ENCODE results near the gene DNAJA3. TPM values are rescaled to one million over a fixed set of nuclear protein-coding genes. Genes with fewer than 3 reads are reported as not detected.
"Not testable (repeated sequence)": the region's sequence is repeated elsewhere in the genome, so short reads cannot be mapped to it uniquely, and the experiment has no call there.

The DNAJA3 gene
- polyA plus RNA-seq, 1 donor, result 39.7 TPM

DNA sequence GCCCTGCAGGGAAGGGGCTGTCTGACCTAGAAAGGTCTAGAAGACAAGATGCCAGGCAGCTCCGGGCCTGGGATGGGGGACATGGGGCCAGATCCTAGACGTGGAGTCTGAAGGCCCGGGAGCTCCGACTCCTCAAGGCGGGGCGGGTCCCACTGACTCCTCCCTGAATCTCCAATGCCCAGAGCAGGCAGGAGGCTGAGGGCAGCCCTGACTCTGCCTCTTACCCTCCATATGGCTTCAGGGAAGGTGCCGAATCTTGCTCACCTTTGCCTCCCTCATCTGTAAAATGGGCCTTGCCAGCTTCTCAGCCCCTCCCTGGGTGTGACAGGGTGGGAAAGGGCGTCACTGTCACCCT is 39.2 kb upstream of the DNAJA3 start:
- no peak for DNase-seq

DNA sequence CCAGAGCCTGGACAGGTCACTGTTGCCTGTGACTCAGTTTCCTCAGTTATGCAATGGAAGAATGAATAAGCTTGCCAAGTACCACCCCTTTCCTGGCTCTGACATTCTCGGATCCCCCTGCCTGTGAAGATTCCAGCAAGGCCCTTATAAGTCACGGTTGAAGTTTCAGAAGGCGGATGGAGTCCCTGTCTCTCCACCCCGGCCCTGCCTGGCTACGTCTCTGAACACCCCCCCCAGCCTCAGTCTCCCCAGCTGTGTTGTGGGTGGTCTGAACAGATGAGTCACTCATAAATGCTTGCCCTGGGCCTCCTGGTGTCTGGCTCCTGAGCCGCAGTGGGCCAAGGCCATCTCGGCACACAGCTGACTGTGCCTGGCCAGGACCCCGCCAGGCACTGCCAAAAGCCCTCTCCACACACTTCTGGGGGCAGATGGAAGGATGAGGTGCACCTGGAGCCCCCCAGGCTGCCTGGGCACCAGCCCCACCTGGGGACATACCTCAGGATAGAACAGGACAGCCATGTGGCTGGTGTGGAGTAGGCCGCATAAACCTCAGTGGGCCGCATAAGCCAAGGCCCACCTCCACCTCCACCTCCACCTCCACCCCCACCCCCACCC is 38.6 kb upstream of the DNAJA3 start:
- no peak for DNase-seq

DNA sequence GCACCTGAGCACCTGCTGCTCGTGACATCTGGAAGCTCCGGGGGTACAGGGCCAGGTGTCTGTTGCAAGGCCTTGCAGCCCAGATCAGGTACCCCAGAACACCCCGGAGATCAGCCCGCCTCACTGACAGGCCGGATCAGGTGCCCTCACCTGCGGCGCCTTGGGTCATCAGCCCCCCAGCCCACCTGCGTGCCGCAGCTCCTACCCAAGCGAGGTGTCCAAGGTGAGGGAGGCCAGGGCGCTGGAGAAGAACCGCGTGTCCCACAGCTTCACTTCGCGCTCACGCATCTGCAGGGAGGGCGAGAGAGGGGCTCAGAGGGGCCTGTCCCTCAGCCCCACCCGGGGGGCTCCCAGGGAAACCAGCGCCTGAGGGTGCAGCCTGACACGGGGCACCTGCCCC is 37.9 kb upstream of the DNAJA3 start:
- DNase-seq, result no peak

DNA sequence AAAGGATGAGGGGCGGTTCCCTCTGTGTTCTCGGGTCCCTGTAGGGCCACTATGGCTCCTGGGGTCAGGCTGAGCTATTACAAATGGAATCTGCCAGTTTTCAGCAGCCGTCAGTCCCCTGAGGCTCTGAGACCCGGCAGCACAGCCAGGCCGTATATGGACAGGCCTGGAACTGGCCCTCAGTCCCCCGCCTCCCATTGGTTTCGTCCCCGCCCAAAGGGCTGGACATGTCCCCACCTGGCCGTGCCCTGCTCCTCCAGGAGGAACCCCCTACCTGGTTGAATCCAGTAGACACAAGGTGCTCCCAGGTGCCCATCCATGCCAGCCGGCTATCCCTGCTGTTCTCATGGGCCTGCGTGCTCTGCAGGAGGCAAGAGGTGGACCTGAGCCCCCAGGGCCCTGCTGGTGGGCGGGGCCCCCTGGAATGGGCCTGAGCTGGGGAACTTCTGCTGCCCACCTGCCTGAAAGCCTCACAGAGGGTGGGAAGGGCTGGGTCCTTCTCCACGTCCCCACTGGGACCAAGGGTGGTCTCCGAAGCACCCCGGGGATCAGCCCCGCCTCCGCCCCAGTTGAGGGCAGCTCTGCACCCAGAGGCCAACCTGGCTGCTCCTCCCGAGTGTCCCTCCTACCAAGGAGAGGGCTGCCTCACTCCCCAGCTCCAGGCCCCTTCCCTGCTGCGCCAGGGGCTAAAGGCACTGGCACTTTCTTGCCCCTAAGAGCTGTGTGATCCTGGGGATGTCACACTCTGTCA is 37.2 kb upstream of the DNAJA3 start:
- no peak for DNase-seq

DNA sequence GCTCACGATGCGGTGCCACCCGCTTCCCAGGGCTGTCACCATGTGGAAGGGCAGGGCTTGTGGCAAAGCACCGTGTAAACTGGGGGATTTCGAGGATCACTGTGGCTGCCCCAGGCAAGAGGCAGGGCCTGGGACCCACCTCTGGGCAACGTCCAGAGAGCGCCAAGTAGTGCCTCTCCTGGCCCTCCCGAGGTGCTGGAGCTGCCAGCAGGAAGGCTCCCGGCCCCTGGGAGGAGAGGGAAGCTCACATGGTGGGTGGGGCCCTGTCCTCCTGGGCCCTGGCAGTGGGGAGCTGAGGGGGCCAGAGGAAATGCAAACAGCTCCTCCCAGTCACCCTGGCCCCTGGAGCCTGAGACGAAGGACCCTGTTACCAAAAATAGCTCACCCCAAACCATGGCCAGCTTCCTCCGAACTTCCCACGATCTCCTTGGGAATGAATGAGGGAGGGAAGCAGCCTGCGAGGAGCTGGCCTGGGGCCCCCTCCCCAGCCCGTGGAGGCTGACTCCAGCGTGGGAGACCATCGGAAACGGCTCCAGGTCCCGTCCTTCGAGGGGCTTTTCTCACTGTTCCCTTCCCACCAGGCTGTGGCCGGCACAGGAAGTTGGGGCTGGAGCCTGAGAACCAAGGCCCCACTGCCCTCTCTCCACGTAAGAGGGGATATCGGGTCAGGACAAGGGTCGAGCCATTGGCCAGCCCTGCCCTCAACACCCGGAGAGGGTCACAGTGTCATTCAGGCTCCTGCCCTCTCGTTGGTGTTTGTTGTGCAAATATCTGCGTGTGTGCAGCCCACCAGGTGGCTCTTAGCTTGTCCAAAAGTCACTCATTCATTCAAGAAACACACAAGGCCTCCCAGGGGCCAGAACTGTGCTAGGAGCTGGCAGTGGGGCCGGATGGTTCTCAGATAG is 36.4 kb upstream of the DNAJA3 start:
- no peak for DNase-seq

DNA sequence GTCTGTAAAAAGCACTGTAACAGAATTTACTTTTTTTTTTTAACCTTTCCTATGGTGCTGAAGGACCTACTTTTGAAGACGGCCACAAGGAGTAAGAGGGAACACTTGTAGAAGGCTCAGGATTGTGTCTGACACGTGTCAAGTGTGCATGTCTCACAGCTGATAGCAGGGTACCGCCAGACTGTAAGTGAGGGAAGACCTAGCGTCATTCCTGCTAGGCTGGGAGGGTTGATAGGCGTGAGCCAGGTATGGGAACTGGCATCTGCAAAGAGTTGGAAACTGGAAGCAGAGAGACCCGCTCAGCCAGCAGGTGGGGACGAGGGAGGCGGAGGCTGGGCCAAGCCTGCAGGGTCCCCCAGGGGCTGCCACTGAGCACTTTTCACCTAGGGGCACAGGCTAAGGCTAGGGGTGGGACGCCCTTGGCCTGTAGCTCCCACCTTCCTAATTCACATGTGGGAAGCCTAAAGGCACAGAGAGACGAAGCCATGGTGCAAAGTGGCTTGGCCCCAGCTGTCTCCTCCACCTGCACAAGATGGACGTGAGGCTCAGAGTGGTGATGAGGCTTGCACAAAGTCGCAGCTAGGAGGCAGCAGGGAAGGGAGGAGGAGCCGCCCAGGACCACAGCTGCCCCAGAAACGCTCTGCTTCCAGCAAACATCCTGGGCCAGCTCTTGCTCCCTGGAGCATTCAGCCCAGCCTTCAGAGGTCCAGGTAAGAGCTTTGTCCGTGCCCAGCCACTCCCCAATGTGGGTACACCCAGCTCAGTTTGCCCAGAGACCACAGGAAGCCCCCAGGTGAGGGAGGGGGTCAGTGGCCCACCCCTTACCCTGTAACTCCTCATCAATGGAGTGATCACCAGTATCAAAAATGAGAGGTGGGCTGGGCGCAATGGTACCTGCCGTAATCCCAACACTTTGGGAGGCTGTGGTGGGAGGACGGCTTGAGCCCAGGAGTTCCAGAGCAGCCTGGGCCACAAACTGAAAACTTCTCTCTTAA is 35.1 kb upstream of the DNAJA3 start:
- no peak for DNase-seq

DNA sequence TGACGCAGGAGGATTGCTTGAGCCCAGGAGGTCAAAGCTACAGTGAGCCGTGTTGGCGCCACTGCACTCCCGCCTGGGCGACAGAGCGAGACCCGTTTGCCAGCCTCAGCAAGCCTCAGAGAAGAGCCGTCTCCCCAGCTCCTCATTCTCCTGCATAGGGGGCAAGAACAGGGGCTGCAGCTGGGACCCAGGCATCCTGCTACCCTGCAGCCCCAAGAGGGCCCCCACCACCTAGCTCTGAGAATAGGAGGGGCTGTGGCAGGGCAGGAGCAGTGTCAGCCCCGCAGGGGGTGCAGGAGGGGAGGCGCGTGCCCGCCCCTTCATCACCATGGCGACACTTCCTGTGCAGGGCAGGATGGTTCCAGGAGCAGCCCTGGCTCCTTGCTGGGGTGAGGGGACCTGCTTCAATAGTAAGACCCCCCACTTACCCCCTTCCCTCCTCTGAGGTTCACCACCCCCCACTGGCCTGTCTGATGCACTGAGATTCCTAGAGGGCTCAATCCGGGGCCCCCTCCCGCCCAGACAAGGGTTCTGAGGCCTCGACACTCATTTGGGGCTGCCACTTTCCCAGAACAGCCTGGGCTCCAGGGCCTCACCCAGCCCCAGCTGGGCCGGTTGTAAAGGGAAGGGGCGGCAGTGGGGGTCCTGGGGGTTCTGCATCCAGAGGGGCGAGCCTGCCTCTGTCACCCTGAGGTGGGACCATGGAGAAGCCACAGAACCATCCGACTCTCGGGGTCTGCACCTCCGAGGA is 33.9 kb upstream of the DNAJA3 start:
- DNase-seq, result no peak

DNA sequence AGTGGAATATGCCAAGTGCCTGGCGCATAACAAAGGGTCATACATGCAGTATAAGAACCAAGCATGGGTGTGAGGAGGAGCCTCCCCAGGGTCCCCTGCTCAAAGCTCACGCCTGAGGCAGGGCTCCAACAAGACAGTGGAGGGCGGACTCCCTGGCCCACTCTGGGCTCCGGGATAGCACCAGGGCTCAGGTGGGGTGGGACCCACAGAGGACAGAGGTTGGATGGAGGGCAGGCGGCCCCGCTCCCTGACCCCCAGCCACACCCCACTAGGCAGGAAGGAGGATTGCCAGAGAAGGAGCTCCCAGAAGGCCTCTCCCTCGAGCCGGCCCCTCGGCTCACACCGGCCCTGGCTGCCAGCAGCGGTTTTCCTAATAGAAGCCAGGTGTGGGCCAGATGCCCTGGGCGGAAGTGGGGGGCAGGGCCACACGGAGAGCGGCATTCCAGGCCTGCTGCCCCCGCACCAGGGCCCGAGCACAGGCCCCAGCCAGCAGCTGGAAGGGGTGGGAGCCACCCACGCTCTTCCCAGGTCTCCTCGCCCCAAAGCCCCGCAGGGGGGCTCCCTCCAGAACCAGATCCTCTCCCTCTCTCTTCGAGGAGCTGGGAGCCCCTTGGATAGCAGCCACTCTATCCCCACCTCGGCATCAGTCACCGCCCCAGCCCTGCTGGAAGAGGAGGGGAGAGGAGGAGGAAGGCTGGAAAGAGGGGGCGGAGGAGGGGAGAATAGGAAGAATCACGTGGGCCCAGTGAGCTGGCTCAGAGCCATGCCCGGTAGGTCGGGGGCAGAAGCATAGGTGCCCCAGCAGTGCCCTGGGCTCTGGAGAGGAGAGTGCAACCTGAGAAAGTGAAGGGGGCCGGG is 33.1 kb upstream of the DNAJA3 start:
- peak; percentile 84 for DNase-seq

DNA sequence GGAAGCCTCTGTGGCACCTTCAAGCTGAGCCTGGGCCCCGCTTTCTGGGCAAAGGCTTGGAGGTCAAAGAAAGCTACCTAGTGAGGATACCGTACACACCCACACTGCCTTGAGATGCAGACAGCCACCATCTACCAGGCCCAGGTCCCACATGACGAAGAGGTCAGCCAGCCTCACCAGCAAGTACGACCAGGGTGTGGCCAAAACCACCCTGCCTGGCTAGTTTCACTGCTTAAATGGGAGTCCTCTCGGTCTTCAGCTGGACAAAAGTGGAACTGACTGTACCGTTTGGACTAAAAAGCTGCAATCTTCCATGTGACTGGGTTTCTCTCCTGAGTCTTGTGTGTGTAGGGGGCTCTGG is 32.4 kb upstream of the DNAJA3 start:
- no peak for DNase-seq

DNA sequence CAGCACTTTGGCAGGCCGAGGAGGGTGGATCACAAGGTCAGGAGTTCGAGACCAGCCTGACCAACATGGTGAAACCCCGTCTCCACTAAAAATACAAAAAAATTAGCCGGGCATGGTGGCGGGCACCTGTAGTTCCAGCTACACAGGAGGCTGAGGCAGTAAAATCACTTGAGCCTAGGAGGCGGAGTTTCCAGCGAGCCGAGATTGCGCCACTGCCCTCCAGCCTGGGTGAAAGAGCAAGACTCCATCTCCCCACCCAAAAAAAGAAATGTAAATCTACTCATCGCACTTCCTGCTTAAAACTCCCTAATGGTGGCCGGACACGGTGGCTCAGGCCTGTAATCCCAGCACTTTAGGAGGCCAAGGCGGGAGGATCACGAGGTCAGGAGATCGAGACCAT is 31.8 kb upstream of the DNAJA3 start:
- not testable (repeated sequence) for DNase-seq

DNA sequence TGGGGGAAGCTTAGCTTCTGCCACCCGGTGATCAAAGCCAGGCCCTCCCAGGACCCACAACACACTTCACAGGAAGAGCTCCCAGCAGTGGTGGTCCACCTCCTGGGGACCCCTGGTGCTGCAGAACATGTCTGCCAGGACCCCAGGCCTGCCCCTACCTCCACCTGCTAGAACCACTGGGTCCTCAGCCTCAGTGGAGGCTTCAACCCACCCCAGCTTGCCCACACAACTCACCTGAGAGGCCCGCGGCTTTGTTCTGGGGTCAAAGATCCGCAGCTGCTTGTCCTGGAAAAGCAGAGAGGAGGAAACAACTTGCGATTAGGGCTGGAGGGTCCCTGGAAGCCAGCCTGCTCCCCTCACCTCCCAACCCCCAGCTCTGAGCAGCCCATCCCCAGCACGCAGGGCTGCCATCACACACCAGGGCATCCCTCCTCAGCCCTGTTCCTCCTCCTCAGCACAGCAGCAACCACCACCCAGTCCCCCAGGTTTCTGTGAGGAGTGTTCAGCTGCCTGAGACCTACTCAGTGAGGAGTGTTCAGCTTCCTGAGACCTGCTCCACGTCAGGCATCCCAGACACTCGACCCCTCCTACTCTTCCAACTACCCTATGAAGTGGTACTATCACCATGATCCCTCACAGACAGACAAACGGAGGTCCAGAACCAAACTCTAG is 30.5 kb upstream of the DNAJA3 start:
- DNase-seq, result no peak

DNA sequence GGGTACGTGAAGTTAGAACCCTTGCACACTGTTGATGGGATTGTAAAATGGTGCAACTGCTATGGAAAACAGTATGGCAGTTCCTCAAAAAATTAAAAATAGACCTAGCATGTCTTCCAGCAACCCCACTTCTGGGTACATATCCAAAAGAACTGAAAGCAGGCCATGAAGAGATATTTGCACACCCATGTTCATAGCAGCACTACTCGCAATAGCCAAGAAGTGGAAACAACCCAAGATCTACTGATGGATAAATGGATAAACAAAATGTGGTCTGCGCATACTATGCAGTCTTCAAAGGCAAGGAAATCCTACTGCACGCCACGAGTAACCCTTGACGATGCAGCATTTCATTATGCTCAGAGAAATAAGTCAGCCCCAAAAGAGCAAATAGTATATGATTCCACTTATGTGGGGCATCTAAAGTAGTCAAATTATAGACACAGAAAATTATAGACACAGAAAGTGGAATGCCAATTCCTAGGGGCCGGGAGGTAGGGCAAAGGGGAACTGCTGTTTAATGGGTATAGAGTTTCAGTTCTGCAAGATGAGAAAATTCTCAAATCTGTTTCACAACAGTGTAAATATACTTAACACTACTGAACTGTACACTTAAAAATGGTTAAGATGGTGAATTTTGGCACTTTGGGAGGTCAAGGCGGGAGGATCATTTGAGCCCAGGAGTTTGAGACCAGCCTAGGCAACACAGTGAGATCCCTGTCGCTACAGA is 26.5 kb upstream of the DNAJA3 start:
- DNase-seq, result no peak

DNA sequence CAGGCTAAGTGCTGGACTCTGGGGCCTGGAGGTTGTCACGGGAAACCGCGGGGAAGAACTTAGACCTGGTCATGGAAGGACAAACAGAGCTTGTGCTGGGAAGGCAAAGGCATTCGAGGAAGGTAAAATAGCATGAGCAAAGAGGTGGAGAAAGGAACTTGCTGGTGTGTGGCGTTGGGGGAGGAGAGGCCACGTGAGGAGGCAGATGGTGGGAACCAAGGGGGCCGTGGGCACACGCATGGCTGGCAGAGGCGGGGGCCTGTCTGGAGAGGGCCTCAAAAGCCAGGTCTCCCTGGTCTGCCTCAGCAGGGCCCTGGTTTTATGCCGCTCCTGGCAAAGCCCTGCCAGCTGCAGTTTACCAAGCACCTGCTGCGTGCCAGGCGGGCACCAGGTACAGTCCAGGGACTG is 24.6 kb upstream of the DNAJA3 start:
- DNase-seq, result no peak

DNA sequence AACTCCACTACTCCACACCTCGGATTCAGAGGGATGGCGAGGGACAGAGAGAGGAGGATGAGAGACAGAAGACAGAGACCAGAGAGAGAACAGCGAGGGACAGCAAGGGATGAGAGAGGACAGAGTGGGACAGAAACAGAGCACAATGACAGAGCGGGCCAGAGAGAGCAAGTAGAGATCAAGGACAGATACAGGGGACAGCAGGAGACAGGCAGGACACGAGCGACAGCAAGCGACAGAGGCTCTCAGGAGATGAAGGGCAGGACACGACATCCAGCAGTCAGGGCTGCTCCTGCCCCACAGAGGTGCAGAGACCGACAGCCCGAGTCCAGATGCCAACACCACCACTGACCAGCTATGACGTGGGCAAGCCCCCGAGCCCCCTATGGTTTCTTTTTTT is 24.2 kb upstream of the DNAJA3 start:
- no peak for DNase-seq

DNA sequence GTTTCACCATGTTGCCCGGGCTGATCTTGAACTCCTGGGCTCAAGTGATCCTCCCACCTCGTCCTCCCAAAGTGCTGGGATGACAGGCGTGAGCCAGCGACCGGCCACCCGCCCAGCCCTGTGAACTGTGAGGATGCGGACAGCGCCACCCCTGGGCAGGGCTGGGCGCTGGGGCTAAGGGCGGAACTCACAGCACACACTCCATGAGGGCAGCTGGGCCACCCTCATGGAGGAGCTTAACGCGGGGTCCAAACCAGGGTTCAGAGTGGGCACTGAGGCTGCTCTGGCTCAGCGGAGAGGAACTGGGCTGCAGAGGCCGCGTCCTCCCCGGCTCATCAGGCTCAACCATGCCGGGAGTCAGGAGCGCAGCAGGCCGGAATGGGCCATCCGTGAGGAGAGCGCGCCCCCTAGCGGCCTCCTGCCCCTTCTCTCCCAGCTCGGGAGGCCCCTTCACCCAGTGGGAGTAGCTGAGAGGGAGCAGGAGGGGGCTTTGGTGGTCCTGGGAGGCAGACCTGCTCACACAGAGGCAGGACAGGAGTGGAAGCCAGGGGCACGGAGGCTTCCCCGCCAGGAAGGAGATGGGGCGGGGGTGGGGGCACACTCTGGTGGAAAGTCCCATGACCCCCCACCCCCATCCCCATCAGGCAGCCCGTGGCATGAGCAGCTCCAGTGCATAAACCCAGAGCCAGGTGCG is 23.1 kb upstream of the DNAJA3 start:
- DNase-seq, result no peak

DNA sequence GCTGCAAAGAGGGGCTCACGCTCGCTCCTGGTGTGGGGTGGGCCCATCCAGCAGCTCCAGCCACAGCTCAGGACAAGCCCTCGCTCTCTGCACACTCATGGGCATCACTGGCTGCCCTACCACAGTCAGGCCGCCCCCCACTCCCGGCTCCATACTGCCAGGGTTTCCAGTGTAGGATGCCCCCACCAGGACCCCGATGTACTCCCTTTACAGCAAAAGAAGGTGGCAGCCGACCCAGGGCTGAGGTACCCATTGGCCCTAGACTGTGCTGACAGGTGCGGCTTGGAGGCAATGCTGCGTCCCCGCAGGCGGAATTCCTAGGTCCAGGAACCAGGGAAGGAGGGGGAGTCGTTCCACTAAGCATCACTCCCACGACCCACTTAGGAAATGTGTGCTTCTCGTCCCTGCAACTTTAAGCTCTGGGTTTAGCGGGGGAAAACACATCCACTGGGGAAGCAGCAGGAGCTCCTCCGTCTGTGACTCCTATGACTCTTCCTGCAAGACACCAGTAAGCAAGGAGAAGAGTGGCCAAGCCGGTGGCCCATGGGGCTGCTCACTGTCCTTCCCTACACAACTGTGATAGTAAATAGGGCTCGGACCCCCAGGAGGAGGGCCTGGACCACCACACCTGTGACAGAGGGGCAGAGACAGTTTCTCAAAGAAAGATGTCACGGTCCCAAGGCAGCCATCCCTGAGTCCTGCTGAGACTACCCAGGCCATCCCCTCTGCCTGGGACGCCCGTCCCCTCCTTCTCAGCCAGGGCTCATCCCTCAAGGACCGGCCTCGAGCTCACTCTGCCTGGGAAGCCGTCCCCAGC is 22.3 kb upstream of the DNAJA3 start:
- no peak for DNase-seq

DNA sequence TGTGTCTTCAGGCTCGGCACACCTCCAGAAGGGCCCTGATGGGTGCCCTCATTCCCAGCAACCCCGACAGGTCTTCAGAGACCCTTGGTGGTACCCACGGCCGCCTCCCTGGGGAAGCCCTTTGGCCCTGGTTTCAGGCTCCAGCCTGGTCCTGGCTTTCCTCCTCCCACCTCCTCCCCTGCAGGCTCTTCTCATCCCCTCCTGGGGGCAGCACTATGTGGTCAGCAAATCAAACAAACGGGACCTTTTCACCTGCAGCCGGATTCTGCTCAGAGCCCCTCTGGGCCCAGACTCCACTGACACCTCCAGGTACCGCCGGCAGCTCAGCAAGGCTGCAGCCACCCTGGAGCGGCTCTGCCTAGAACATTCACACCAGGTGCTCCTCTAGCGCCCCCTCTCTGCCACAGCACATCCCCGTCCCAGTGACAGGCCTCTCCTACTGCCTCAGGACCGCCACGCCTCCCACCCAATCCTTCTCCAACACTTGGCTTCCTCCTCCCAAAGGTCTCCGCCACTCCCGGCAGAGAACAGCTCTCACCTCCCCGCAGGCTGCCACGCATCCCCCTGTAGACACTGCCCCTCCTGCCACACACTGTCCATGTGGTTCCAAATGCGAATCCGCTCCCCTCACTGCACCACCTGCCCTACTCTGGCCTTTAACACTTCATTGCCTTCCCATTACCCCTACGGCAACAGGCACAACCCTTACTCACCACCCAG is 21.3 kb upstream of the DNAJA3 start:
- DNase-seq, result no peak

All from left kidney (tissue), 2 donors.